Hepatocyte (in vitro differentiated cells): Measurements from ENCODE around the gene TAF6.

Source experiments
- EZH2phosphoT487 ChIP-seq: fragments of 200-600 bp; sonication (generic); IDR thresholded peaks from one replicate; pipeline ENCODE4 v1.6.1; 2018; ENCODE audit warnings: antibody characterized with exemption, mild to moderate bottlenecking, low read depth, moderate library complexity; ENCODE audit not compliant: unreplicated experiment, severe bottlenecking
- TF ChIP-seq, protein P1 (sequence below): fragments of 200-600 bp; sonication (generic); IDR thresholded peaks from 2 replicates; pipeline ENCODE4 v1.5.1; 2016; ENCODE audit warnings: antibody characterized with exemption, mild to moderate bottlenecking; ENCODE audit not compliant: poor library complexity

DNA sequence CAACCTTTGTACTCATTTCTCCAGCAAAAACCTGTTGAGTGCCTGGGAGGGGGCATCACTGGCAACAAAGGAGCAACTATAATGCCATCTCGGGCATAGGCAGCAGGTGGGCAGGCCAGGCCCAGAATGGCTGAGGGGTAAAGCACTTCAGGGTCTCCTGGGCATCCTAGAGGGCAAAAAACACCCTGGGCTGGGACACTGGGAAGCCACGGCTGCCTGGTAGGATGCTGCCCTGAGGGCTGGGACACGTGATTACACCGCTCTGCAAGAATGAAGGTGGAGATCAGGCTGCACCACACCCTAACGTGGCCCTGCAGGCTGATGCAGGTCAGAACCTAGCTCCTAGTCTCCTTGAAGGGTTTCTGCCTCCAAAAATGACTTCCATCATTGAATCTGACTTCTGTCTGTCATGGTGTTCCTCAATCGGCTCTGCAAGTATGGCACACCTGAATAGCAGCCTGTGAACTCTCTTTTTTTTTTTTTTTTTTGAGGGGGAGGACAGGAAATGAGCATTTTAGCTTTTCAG lies 43.9 kb upstream of the TAF6 start:
- TF ChIP-seq, protein P1, sequence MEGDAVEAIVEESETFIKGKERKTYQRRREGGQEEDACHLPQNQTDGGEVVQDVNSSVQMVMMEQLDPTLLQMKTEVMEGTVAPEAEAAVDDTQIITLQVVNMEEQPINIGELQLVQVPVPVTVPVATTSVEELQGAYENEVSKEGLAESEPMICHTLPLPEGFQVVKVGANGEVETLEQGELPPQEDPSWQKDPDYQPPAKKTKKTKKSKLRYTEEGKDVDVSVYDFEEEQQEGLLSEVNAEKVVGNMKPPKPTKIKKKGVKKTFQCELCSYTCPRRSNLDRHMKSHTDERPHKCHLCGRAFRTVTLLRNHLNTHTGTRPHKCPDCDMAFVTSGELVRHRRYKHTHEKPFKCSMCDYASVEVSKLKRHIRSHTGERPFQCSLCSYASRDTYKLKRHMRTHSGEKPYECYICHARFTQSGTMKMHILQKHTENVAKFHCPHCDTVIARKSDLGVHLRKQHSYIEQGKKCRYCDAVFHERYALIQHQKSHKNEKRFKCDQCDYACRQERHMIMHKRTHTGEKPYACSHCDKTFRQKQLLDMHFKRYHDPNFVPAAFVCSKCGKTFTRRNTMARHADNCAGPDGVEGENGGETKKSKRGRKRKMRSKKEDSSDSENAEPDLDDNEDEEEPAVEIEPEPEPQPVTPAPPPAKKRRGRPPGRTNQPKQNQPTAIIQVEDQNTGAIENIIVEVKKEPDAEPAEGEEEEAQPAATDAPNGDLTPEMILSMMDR: no peak
- no peak for TF ChIP-seq EZH2phosphoT487
